Superior temporal gyrus (tissue), 1 donor: ENCODE data around the gene SLC6A3.

Experiments used
- DNase-seq: peaks from one replicate; pipeline ENCODE4 v3.0.0-alpha.2; 2016; ENCODE audit errors: extremely low spot score

Gene SLC6A3

GRCh38 chr5:1445313-1445688, at the start of gene SLC6A3:
Gene SLC6A3 (minus strand): TSS chr5:1445440. CDS start chr5:1443197, 2,243 bp downstream.
- no peak for DNase-seq

GRCh38 chr5:1493941-1494340, 48.7 kb upstream of the SLC6A3 start:
- no peak for DNase-seq

- DNase-seq = no peak
Observed at GRCh38 chr5:1493413-1493812, 48.2 kb upstream of the SLC6A3 start.

- no peak for DNase-seq
Observed at GRCh38 chr5:1492757-1493156, 47.5 kb upstream of the SLC6A3 start.

GRCh38 chr5:1490376-1490775, 45.1 kb upstream of the SLC6A3 start:
- no peak for DNase-seq

- DNase-seq = no peak
Observed at GRCh38 chr5:1489754-1490153, 44.5 kb upstream of the SLC6A3 start.

- DNase-seq = no peak
Observed at GRCh38 chr5:1488882-1489680, 43.8 kb upstream of the SLC6A3 start.

- no peak for DNase-seq
Observed at GRCh38 chr5:1487079-1487764, 42.0 kb upstream of the SLC6A3 start.

- no peak for DNase-seq
Observed at GRCh38 chr5:1486271-1486670, 41.0 kb upstream of the SLC6A3 start.

GRCh38 chr5:1485579-1486118, 40.4 kb upstream of the SLC6A3 start:
- no peak for DNase-seq

GRCh38 chr5:1484730-1485578, 39.7 kb upstream of the SLC6A3 start:
- DNase-seq = no peak

- no peak for DNase-seq
Observed at GRCh38 chr5:1483856-1484729, 38.9 kb upstream of the SLC6A3 start.

GRCh38 chr5:1483064-1483463, 37.8 kb upstream of the SLC6A3 start:
- DNase-seq = no peak

- DNase-seq = no peak
Observed at GRCh38 chr5:1481959-1482331, 36.7 kb upstream of the SLC6A3 start.

- no peak for DNase-seq
Observed at GRCh38 chr5:1481266-1481958, 36.2 kb upstream of the SLC6A3 start.

GRCh38 chr5:1480806-1481205, 35.6 kb upstream of the SLC6A3 start:
- no peak for DNase-seq

- DNase-seq = no peak
Observed at GRCh38 chr5:1480217-1480616, 35.0 kb upstream of the SLC6A3 start.

- peak; percentile 20 for DNase-seq
Observed at GRCh38 chr5:1479581-1480188, 34.4 kb upstream of the SLC6A3 start.

- DNase-seq = no peak
Observed at GRCh38 chr5:1479066-1479465, 33.8 kb upstream of the SLC6A3 start.
